Mucosa of descending colon (tissue), 3 donors: ENCODE data around the gene THAP3. TPM values are rescaled to one million over a fixed set of nuclear protein-coding genes. Genes with fewer than 3 reads are reported as not detected.
"Not testable (repeated sequence)": the region's sequence is repeated elsewhere in the genome, so short reads cannot be mapped to it uniquely, and the experiment has no call there.

Experiments
- ATAC-seq: fragments of 200-7000 bp; cut with Tn5 transposase; one replicate; pipeline ENCODE4 v1.9.1; 2020; ENCODE audit warnings: mild to moderate bottlenecking, moderate library complexity
- DNase-seq, 3 donors: peaks; one replicate each; pipeline ENCODE4 v3.0.0-alpha.2; 2020
- H3K36me3 ChIP-seq: fragments of 200-600 bp; one replicate; pipeline ENCODE4 v1.8.0; 2021; ENCODE audit warnings: low read depth, mild to moderate bottlenecking
- H3K4me1 ChIP-seq: fragments of 200-600 bp; one replicate; pipeline ENCODE4 v1.8.0; 2021; ENCODE audit warnings: low read depth, mild to moderate bottlenecking
- H3K4me3 ChIP-seq: fragments of 200-600 bp; one replicate; pipeline ENCODE4 v1.8.0; 2021; ENCODE audit warnings: mild to moderate bottlenecking
- H3K9me3 ChIP-seq: fragments of 200-600 bp; one replicate; pipeline ENCODE4 v1.8.0; 2021; ENCODE audit warnings: mild to moderate bottlenecking
- intact Hi-C, 2 donors: fragments of 100-400 bp; cut with DNase I in 1 of 2; cut with micrococcal nuclease in 1 of 2; formaldehyde crosslinking; loops; one replicate each; pipeline versions ENCODE4 v1.11.0 to v1.11.1; 2022; cut with DNase I, micrococcal nuclease
- total RNA-seq, 3 donors: library from RNA; stranded (reverse); fragmentation: NEBNext Ultra II Directional in 2 of 3; extraction: Animal tissue kit (Norgen Biotek cat#: 25700) in 2 of 3; gene quantifications; one replicate each; pipeline versions ENCODE4 v1.2.1 to v1.2.4, GENCODE V29; 2021 to 2023
- TF ChIP-seq, protein P1 (sequence below): fragments of 200-600 bp; IDR thresholded peaks from one replicate; pipeline ENCODE4 v1.8.0; 2022; ENCODE audit warnings: antibody characterized with exemption, mild to moderate bottlenecking
- donor health status: DM: no; HTN: no; CAD: no; lungs with moderate emphysema.
- donor health status: DM: no; HTN: no; CAD: no.
- donor health status: DM: no; HTN: yes; CAD: no.

The THAP3 gene
- total RNA-seq, 3 donors from 2014 or later = 8.5 to 19.4 (median 13.7) TPM

DNA sequence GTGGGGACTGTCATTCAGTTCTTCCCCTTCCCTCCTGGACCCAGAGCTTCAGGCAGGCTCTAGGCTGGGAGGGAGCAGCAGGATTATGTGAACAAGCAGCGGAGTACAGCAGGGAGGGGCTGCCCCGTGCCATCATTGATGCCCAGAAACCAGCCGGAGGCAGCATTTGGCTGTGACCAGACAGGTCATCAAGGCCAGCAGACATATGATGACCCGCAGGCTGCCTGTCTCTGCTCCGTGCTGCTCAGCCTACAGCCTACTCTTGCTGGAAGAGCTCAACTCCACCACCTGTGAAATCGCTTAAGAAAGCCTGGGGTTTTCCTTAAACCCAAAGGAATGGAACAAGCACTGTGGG is 26.9 kb upstream of the THAP3 start:
- Histone ChIP-seq H3K4me1 (peaks cover 17% of the 10 kb centered on the region), H3K36me3 (no peaks in the 10 kb centered on the region), H3K9me3 (no peaks in the 10 kb centered on the region), H3K4me3 (no peak overlapping the region)
- no peak for DNase-seq
- no peak for ATAC-seq
- TF ChIP-seq, protein P1, sequence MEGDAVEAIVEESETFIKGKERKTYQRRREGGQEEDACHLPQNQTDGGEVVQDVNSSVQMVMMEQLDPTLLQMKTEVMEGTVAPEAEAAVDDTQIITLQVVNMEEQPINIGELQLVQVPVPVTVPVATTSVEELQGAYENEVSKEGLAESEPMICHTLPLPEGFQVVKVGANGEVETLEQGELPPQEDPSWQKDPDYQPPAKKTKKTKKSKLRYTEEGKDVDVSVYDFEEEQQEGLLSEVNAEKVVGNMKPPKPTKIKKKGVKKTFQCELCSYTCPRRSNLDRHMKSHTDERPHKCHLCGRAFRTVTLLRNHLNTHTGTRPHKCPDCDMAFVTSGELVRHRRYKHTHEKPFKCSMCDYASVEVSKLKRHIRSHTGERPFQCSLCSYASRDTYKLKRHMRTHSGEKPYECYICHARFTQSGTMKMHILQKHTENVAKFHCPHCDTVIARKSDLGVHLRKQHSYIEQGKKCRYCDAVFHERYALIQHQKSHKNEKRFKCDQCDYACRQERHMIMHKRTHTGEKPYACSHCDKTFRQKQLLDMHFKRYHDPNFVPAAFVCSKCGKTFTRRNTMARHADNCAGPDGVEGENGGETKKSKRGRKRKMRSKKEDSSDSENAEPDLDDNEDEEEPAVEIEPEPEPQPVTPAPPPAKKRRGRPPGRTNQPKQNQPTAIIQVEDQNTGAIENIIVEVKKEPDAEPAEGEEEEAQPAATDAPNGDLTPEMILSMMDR = no peak
- intact Hi-C loops = no loop called here

DNA sequence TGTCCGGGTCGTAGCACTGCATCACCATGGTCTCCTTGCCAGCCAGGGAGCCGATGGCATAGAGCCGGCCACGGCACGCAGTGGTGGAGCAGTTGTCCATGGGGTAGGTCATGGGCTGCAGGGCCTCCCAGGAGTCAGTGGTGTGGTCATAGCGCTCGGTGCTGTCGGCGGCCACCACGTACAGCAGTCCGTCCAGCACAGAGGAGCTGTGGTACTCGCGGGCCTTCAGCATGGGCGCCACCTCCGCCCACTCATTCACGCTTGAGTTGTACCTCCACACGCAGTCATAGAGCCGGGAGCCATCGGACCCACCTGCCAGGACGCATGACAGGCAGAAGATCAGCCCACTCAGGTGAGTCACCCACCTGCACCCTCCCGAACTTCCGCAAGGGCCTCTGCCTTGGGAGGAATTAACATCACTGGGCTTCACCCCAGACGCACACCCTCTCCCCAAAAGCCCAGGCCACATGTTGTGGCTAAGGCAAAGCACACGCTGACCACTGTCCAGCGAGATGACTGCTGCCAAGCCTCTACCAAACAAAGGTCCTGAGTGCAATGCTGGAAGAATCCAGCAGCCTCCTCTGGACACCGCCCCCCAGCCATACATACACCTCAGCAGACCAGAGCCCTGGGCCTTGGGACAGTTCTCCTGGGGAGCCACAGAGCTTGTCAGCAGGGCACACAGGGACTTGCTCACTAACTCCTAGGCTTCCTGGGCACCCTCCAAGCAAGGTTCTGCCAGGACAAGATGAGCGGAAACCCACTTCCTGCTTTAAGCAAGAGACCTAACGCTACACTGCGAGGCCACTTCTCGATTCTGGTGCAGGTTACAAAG is 25.3 kb upstream of the THAP3 start:
- intact Hi-C loops = no loop called here
- TF ChIP-seq, protein P1 = no peak
- ATAC-seq (no peak), DNase-seq (no peak)
- Histone ChIP-seq H3K36me3 (no peaks in the 10 kb centered on the region), H3K9me3 (no peaks in the 10 kb centered on the region), H3K4me1 (peaks cover 17% of the 10 kb centered on the region), H3K4me3 (no peak overlapping the region)

- intact Hi-C loops, H3K9me3 ChIP-seq, H3K4me3 ChIP-seq, DNase-seq, ATAC-seq, H3K36me3 ChIP-seq: not testable (repeated sequence)
- peaks cover 17% of the 10 kb centered on the region for H3K4me1 ChIP-seq
Observed at GRCh38 chr1:6599991-6600390, 24.7 kb upstream of the THAP3 start.

DNA sequence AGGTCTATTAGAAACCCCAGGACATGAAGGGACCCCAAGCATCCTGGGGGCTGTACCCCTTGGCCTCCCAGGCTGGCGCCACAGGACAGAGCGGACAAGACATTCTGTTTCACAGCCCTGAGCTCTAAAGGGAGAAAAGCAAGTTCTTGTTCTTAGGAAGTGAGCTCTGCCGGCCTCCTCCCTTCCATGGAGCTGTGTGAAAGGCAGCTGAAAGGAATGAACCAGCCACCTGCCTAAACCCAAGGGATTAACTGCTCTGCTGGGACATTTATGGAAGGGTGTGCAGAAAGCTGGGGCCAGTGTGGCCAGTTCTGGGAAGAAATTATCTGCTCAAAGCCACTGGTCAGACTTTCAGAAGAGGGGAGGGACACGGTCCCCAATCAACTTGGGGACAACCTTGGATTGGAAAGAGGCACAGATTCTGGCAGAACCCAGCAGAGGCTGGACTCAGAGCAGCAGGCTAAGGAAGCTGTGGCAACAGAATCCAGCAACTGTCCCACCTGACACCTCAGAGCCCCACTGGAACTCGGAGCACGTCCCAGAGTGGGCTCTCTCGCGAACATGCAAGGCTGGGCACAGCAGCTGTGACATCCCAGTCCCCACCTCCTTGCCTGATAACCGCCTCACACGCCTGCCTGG is 24.1 kb upstream of the THAP3 start:
- intact Hi-C loops = no loop called here
- ATAC-seq = no peak
- Histone ChIP-seq H3K9me3 (no peaks in the 10 kb centered on the region), H3K4me3 (peak overlapping the region; percentile 80), H3K36me3 (no peaks in the 10 kb centered on the region), H3K4me1 (peaks cover 17% of the 10 kb centered on the region)
- TF ChIP-seq, protein P1 = no peak
- DNase-seq = no peak

- DNase-seq (peak; percentile 68 to 83 (median 77)), ATAC-seq (peak; percentile 49)
- intact Hi-C loops = no loop called here
- peak overlapping the region; percentile 80 for H3K4me3 ChIP-seq
- H3K4me1 ChIP-seq = peaks cover 17% of the 10 kb centered on the region
- TF ChIP-seq, protein P1 = no peak
- no peaks in the 10 kb centered on the region for H3K9me3 ChIP-seq
- no peaks in the 10 kb centered on the region for H3K36me3 ChIP-seq
Observed at GRCh38 chr1:6601049-6601922, 23.4 kb upstream of the THAP3 start.
